Hematopoietic multipotent progenitor cell treated with erythropoietin and hydrocortisone succinate and interleukin-3 and kit ligand, for 6 days (in vitro differentiated cells): Measurements from ENCODE around the gene NIN.
"Not testable (repeated sequence)": the region's sequence is repeated elsewhere in the genome, so short reads cannot be mapped to it uniquely, and the experiment has no call there.

Source experiments
- DNase-seq: peaks from one replicate; pipeline ENCODE4 v3.0.0-alpha.2; 2015

Gene NIN

GRCh38 chr14:50705026-50705593, 125.9 kb downstream of the NIN start:
- no peak for DNase-seq

- DNase-seq, result no peak
Observed at GRCh38 chr14:50704454-50705010, 126.4 kb downstream of the NIN start.

GRCh38 chr14:50697659-50698290, 133.2 kb downstream of the NIN start:
- no peak for DNase-seq

DNA sequence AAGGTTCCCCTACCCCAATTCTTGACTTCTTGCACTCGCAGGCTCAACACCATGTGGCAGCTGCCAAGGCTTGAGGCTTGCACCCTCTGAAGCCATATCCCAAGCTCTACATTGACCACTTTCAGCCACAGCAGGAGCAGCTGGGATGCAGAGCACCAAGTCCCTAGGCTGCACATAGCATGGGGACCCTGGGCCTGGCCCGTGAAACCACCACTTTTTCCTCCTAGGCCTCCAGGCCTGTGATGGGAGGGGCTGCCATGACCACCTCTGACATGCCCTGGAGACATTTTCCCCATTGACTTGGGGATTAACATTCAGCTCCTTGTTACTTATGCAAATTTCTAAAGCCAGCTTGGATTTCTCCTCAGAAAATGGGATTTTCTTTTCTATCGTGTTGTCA, 136.7 kb downstream of the NIN start:
- DNase-seq, result not testable (repeated sequence)

GRCh38 chr14:50688875-50689274, 142.1 kb downstream of the NIN start:
- DNase-seq, result no peak

- no peak for DNase-seq
Observed at GRCh38 chr14:50679674-50680073, 151.3 kb downstream of the NIN start.

- DNase-seq, result no peak
Observed at GRCh38 chr14:50678163-50678562, 152.8 kb downstream of the NIN start.

GRCh38 chr14:50677527-50678063, 153.4 kb downstream of the NIN start:
- peak; percentile 17 for DNase-seq

DNA sequence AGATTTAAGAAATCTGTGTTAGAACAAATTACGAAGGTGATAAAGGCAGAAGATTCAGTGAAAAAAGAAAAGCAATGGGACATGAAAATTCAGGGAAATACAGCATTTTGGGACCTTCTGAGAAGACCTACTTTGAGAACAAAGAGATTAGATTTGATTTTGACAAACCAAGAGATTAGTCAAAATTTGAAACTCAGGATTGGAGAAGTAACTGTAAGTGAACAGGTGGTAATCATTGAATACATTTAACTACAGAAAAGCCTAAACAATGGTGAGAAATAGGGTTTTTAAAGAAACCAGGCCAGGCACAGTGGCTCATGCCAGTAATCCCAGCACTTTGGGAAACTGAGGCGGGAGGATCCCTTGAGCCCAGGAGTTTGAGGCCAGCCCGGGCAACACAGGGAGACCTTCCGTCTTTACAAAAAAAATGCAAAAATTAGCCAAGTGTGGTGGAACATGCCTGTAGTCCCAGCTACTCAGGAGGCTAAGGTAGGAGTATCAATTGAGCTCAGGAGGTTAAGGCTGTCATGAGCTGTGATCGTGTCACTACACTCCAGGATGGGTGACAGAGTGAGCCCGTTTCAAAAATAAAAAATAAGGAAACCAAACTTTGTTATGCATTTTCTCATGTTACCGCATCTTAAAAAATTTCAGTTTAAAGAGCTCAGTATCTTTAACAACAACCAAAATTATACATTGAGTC, 154.0 kb downstream of the NIN start:
- no peak for DNase-seq

DNA sequence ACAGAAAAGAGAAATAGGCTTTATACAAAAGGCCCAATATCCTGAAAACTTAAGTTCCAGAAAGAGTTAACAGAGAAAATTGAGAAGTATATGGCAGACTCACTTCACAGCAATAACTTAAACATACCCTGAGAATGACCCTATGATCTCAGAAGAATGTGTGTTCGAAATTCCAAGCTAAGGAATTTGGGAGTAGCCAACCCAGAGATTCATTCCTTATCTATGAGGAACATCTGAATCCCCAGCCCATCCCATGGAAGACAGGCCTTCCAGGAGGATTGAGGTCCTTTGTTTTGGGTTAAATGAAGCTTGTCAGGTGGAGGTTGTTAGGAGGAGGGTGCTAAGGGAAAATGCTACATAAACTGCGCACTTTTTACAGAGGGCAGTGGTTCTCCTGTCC, 155.4 kb downstream of the NIN start:
- no peak for DNase-seq

DNA sequence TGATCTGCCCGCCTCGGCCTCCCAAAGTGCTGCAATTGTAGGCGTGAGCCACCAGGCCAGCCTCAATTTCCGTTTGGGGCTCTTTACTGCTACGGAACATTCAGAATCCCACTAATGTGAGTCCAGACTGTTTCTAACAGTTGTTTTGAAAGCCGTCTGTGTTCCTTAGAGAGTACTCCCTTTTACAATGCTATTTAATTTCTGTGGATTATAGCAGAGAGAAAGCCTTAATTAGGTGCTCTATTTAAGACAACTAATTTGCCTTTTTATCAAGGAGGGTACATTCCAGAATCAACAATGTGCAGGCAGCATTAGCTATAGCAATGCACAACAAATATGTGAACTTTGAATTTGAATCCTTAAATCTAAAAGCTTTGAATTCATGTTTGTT, 160.1 kb downstream of the NIN start:
- DNase-seq, result no peak

DNA sequence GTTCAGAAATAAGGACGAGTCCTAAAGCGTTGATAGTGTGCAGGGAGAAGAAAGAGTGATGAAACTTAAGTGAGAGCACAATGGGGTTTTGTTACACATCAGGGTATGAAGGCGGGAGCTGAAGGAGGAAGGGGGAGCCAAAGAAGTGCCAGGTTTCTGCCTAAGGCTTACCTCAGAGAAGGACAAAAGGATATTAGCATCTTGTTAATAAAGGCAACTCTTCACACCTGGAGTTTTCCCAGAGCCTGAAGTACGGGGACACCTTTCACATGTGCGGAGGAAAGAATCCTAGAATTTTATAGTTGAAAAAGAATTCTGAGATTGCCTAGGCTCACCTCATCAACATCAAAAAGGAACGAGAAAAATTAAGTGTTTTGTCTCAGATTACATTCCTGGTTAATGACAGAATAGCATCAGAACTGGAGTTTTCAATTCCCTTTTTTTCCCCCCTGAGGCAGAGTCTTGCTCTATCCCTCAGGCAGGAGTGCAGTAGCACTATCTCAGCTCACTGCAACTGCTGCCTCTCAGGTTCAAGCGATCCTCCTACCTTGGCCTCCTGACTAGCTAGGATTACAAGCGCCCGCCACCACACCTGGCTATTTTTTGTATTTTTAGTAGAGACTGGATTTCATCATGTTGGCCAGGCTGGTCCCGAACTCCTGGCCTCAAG, 160.6 kb downstream of the NIN start:
- no peak for DNase-seq
